GM12878 (cell line): ENCODE results near the gene CFLAR. TPM values are rescaled to one million over a fixed set of nuclear protein-coding genes. Genes with fewer than 3 reads are reported as not detected.

Source experiments
- ATF2 ChIP-seq: IDR thresholded peaks from 2 replicates; pipeline ENCODE4 v1.6.1; 2012; ENCODE audit warnings: low read length, inconsistent platforms
- ATF7 ChIP-seq: fragments of 450-650 bp; IDR thresholded peaks from 2 replicates; pipeline ENCODE4 v1.6.1; 2016; ENCODE audit warnings: low read depth, mild to moderate bottlenecking
- BCL3 ChIP-seq: IDR thresholded peaks from 2 replicates; pipeline ENCODE4 v1.6.1; 2011; ENCODE audit warnings: borderline replicate concordance, low read depth, mild to moderate bottlenecking, moderate library complexity, low read length; ENCODE audit not compliant: insufficient read depth, poor library complexity, severe bottlenecking
- BHLHE40 ChIP-seq, 2 experiments: fragments of 450-650 bp in 1 of 2; IDR thresholded peaks; 2 replicates each; pipeline ENCODE4 v1.6.1; 2011 to 2017; ENCODE audit warnings: low read depth in 2 of 2, borderline replicate concordance in 1 of 2, improper control_type of control experiment in 1 of 2, low read length in 1 of 2, mild to moderate bottlenecking in 1 of 2
- CHD2 ChIP-seq: IDR thresholded peaks from 2 replicates; pipeline ENCODE4 v1.6.1; 2011; ENCODE audit warnings: low read depth, low read length, improper control_type of control experiment, borderline replicate concordance
- FOXK2 ChIP-seq: fragments of 450-650 bp; IDR thresholded peaks from 2 replicates; pipeline ENCODE4 v1.6.1; 2017; ENCODE audit warnings: mild to moderate bottlenecking, moderate library complexity
- HDGF ChIP-seq: fragments of 450-650 bp; IDR thresholded peaks from 2 replicates; pipeline ENCODE4 v1.6.1; 2016; ENCODE audit warnings: antibody characterized with exemption
- IKZF1 ChIP-seq: fragments of 450-650 bp; conservative IDR thresholded peaks from 2 replicates; pipeline ENCODE4 v1.6.1; 2017; ENCODE audit warnings: antibody characterized with exemption, mild to moderate bottlenecking
- JUNB ChIP-seq: IDR thresholded peaks from 2 replicates; pipeline ENCODE4 v1.6.1; 2016; ENCODE audit warnings: antibody characterized with exemption, mild to moderate bottlenecking
- MTA2 ChIP-seq: fragments of 450-650 bp; IDR thresholded peaks from 2 replicates; pipeline ENCODE4 v1.6.1; 2016; ENCODE audit warnings: low read depth, mild to moderate bottlenecking, moderate library complexity
- NBN ChIP-seq: fragments of 450-650 bp; IDR thresholded peaks from 2 replicates; pipeline ENCODE4 v1.6.1; 2016
- PAX8 ChIP-seq: fragments of 450-650 bp; IDR thresholded peaks from 2 replicates; pipeline ENCODE4 v1.6.1; 2017; ENCODE audit warnings: mild to moderate bottlenecking, moderate library complexity
- POLR2AphosphoS5 ChIP-seq: IDR thresholded peaks from 2 replicates; pipeline ENCODE4 v1.6.1; 2011; ENCODE audit warnings: mild to moderate bottlenecking, low read length, inconsistent platforms
- PRDM15 ChIP-seq: fragments of 450-650 bp; formaldehyde crosslinking; IDR thresholded peaks from 2 replicates; pipeline ENCODE4 v1.4.0; 2020; ENCODE audit warnings: mild to moderate bottlenecking, moderate library complexity
- RAD51 ChIP-seq: fragments of 450-650 bp; IDR thresholded peaks from 2 replicates; pipeline ENCODE4 v1.6.1; 2016; ENCODE audit warnings: moderate library complexity, mild to moderate bottlenecking, inconsistent platforms
- RELA ChIP-seq: fragments of 450-650 bp; IDR thresholded peaks from 2 replicates; pipeline ENCODE4 v1.8.0; 2014; ENCODE audit warnings: borderline replicate concordance; ENCODE audit not compliant: partially characterized antibody
- SP1 ChIP-seq: IDR thresholded peaks from one replicate; pipeline ENCODE4 v1.6.1; 2011; ENCODE audit warnings: low read depth, low read length
- ZBTB40 ChIP-seq: fragments of 450-650 bp; IDR thresholded peaks from 2 replicates; pipeline ENCODE4 v1.6.1; 2016; ENCODE audit warnings: mild to moderate bottlenecking, moderate library complexity, borderline replicate concordance
- ZNF217 ChIP-seq: fragments of 450-650 bp; IDR thresholded peaks from 2 replicates; pipeline ENCODE4 v1.6.1; 2017; ENCODE audit warnings: antibody characterized with exemption, mild to moderate bottlenecking
- polyA plus RNA-seq, 11 experiments: library from polyadenylated mRNA; depleted of rRNA in 4 of 11; unstranded in 6 of 11; stranded (reverse) in 5 of 11; fragments of >200 nt; fragmentation: Nextera tagmentation in 4 of 11; fragmentation: Illumina TruSeq in 1 of 11; extraction: Ambion mirVana in 4 of 11; extraction: Trizol in 1 of 11; gene quantifications; 1 replicate in 1 of 11; 2 replicates in 10 of 11; pipeline versions ENCODE4 v1.2.1 to v1.2.3, GENCODE V29; 2011 to 2016; ENCODE audit warnings: inconsistent platforms in 2 of 11, missing spikeins in 2 of 11, low read depth in 1 of 11
- total RNA-seq, 4 experiments: library from RNA; depleted of rRNA in 3 of 4; stranded (reverse); fragments of >200 nt in 3 of 4; fragmentation: Illumina TruSeq in 1 of 4; extraction: Trizol in 1 of 4; gene quantifications; 2 replicates each; pipeline versions ENCODE4 v1.2.1 to v1.2.3, GENCODE V29; 2013 to 2021

The CFLAR gene
- total and polyA plus RNA-seq, 10 of the 15 experiments (the other 5 are each of a cell fraction or from before 2014, with no cell fraction given) = 80.6 to 181 (median 101) TPM

- TF ChIP-seq ZNF217 (0 out of 2 replicates have a peak, but pooled peaks have one; percentile 17), MTA2 (0 out of 2 replicates have a peak, but pooled peaks have one; percentile 40), POLR2AphosphoS5 (0 out of 2 replicates have a peak, but pooled peaks have one; percentile 27), CHD2 (no peak), PRDM15 (CRISPR knock-in tag) (no peak), HDGF (peak; percentile 73; the same call in 1 of the 2 replicates), RELA (peak; percentile 33), SP1 (no peak), NBN (peak; percentile 79), ZBTB40 (peak; percentile 46; the same call in 1 of the 2 replicates), ATF7 (peak; percentile 94), BHLHE40 (IDR thresholded peaks at IDR 0.05; ENCODE audit: borderline replicate concordance in 1 of 2, low read depth in 2 of 2, low read length in 1 of 2) (peak in 1 of 2 experiments; percentile 9; a peak in 1 of 4 replicates), BCL3 (peak; percentile 27), FOXK2 (peak; percentile 64), ATF2 (peak; percentile 71; the same call in 1 of the 2 replicates), JUNB (0 out of 2 replicates have a peak, but pooled peaks have one; percentile 14), IKZF1 (peak; percentile 85), RAD51 (0 out of 2 replicates have a peak, but pooled peaks have one; percentile 8), PAX8 (peak; percentile 25; the same call in 1 of the 2 replicates)
Measured at GRCh38 chr2:201182650-201183364, 66.8 kb downstream of the CFLAR start, which contains the start of gene CASP10 (continued).
